HG03196 (cell line): ENCODE measurements around the gene CYTH2.

ENCODE experiments used
- ATAC-seq: cut with Tn5 transposase; IDR thresholded peaks from one replicate; pipeline ENCODE4 v1.9.1; 2021; ENCODE audit not compliant: unreplicated experiment

The CYTH2 gene

GRCh38 chr19:48492925-48493717 is 24.0 kb downstream of the CYTH2 start:
- peak; percentile 56 for ATAC-seq

- ATAC-seq, result peak; percentile 10
Observed at GRCh38 chr19:48493718-48494401, 24.7 kb downstream of the CYTH2 start.

GRCh38 chr19:48495396-48495795 is 26.2 kb downstream of the CYTH2 start:
- no peak for ATAC-seq

GRCh38 chr19:48496959-48497727 is 28.0 kb downstream of the CYTH2 start:
- no peak for ATAC-seq

GRCh38 chr19:48497728-48498594 is 28.8 kb downstream of the CYTH2 start:
- no peak for ATAC-seq

- ATAC-seq, result no peak
Observed at GRCh38 chr19:48498595-48499311, 29.6 kb downstream of the CYTH2 start.

GRCh38 chr19:48499316-48500090 is 30.3 kb downstream of the CYTH2 start:
- ATAC-seq, result no peak

- no peak for ATAC-seq
Observed at GRCh38 chr19:48500830-48501493, 31.8 kb downstream of the CYTH2 start.

- no peak for ATAC-seq
Observed at GRCh38 chr19:48501494-48502349, 32.6 kb downstream of the CYTH2 start.

GRCh38 chr19:48502350-48503018 is 33.3 kb downstream of the CYTH2 start:
- no peak for ATAC-seq

- ATAC-seq, result no peak
Observed at GRCh38 chr19:48506138-48506733, 37.1 kb downstream of the CYTH2 start.

- no peak for ATAC-seq
Observed at GRCh38 chr19:48507911-48508439, 38.8 kb downstream of the CYTH2 start.

- no peak for ATAC-seq
Observed at GRCh38 chr19:48508729-48509411, 39.7 kb downstream of the CYTH2 start.

GRCh38 chr19:48509467-48510194 is 40.5 kb downstream of the CYTH2 start:
- ATAC-seq, result no peak
